Measurements from ENCODE around the gene YES1.
"Not testable (repeated sequence)": the region's sequence is repeated elsewhere in the genome, so short reads cannot be mapped to it uniquely, and the experiment has no call there.

The YES1 gene

GRCh38 chr18:778194-778927 is 33.7 kb downstream of the YES1 start:
- no peak for FAIRE-seq

GRCh38 chr18:777021-777420 is 35.0 kb downstream of the YES1 start:
- FAIRE-seq = no peak

- FAIRE-seq = not testable (repeated sequence)
Measured at GRCh38 chr18:776044-776443, 36.0 kb downstream of the YES1 start.

- FAIRE-seq = no peak
Measured at GRCh38 chr18:774811-775210, 37.2 kb downstream of the YES1 start.

- no peak for FAIRE-seq
Measured at GRCh38 chr18:773980-774624, 37.9 kb downstream of the YES1 start.

GRCh38 chr18:770583-770961 is 41.5 kb downstream of the YES1 start:
- no peak for FAIRE-seq

GRCh38 chr18:767961-768360 is 44.1 kb downstream of the YES1 start:
- no peak for FAIRE-seq

GRCh38 chr18:767084-767882 is 44.8 kb downstream of the YES1 start:
- FAIRE-seq = no peak

GRCh38 chr18:766550-766860 is 45.5 kb downstream of the YES1 start:
- FAIRE-seq = no peak

- FAIRE-seq = no peak
Measured at GRCh38 chr18:765764-766549, 46.1 kb downstream of the YES1 start.

- not testable (repeated sequence) for FAIRE-seq
Measured at GRCh38 chr18:759864-760263, 52.2 kb downstream of the YES1 start.

- FAIRE-seq = no peak
Measured at GRCh38 chr18:755506-755905, 56.5 kb downstream of the YES1 start.

- FAIRE-seq = no peak
Measured at GRCh38 chr18:754656-755055, 57.4 kb downstream of the YES1 start.

- FAIRE-seq = no peak
Measured at GRCh38 chr18:750456-750855, 61.6 kb downstream of the YES1 start.

- FAIRE-seq = no peak
Measured at GRCh38 chr18:744832-745597, 67.0 kb downstream of the YES1 start.

- peak; percentile 93 for FAIRE-seq
Measured at GRCh38 chr18:741931-742512, 70.0 kb downstream of the YES1 start.

GRCh38 chr18:732371-732770 is 79.7 kb downstream of the YES1 start:
- FAIRE-seq = no peak

- no peak for FAIRE-seq
Measured at GRCh38 chr18:731185-731584, 80.9 kb downstream of the YES1 start.

- no peak for FAIRE-seq
Measured at GRCh38 chr18:730692-731091, 81.3 kb downstream of the YES1 start.

- FAIRE-seq = not testable (repeated sequence)
Measured at GRCh38 chr18:730120-730519, 81.9 kb downstream of the YES1 start.

- FAIRE-seq = no peak
Measured at GRCh38 chr18:725646-726045, 86.4 kb downstream of the YES1 start.

- peak; percentile 58 for FAIRE-seq
Measured at GRCh38 chr18:723541-724080, 88.4 kb downstream of the YES1 start.

Measured in A204.1 (cell line).